HG03135 (cell line): ENCODE results near the gene OPCML.

ENCODE experiments used
- ATAC-seq: cut with Tn5 transposase; IDR thresholded peaks from one replicate; pipeline ENCODE4 v1.9.1; 2021; ENCODE audit warnings: mild to moderate bottlenecking, moderate library complexity; ENCODE audit not compliant: unreplicated experiment

The OPCML gene

GRCh38 chr11:133531971-133532651 lies at the start of gene OPCML:
Gene OPCML, minus strand, starts transcription at chr11:133532501.
- ATAC-seq = no peak

GRCh38 chr11:133581091-133581490 lies 48.8 kb upstream of the OPCML start:
- ATAC-seq = no peak

DNA sequence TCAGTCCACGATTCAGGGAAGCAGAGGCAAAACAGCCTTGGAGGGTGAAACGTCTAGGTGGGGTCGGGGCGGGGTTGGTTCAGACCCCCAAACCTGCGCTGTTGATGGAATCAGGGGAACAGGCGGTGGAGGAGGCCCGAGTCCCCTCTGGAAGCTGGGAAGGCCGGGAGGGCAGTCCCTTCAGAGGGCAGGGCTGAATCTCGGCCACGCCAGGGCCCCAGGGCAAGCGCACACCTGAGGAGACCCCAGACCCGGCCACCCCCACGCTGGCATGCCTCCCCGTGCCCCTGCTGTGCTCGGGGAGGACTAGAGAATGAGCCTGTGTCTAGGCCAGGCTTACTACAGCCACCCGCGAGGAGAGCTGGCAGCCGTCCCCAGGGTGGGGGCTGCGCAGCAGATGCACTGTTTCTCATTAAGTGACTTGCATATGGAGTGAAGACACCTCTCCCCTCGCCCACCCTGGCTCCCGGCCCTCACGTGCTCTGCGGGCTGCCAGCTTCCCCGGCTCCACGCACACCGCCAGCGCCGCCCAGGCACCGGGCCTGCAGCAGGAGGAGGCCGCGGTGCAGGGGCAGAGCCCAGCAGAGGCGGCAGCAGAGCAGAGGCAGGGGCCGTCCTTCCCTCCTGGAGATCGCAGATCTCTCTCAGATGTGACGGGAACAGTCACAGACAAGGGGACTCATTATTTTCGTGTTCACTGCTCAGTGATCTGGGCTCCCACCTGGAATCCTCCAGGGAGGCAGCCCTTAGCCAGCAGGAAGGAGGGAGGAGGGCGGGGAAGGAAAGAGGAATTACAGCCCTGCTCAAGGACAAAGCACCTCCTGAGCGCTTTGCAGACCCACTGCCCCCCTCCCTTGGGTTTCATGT lies 47.1 kb upstream of the OPCML start:
- no peak for ATAC-seq

GRCh38 chr11:133577403-133577802 lies 45.1 kb upstream of the OPCML start:
- no peak for ATAC-seq

DNA sequence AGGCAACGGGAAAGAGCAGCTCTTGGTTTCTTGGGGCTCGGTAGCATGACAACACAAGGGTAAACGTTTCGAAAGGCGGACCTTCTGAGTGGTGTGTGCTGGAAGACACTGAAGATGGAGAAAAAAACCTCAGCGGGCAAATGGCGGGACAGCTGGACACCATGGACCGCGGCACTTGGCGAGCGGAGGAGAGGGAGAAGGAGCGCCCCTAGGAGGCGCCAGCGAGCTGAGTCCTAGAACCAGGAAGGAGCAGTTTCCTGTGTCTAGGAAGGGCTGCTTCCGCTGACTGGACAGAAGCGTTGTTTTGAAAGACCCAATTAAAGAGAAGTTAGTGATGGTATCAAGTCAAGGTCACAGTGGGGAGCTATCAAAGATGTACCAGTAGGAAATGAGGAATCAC lies 44.0 kb upstream of the OPCML start:
- no peak for ATAC-seq

GRCh38 chr11:133573081-133573480 lies 40.8 kb upstream of the OPCML start:
- ATAC-seq = no peak

GRCh38 chr11:133570376-133570775 lies 38.1 kb upstream of the OPCML start:
- ATAC-seq = no peak

DNA sequence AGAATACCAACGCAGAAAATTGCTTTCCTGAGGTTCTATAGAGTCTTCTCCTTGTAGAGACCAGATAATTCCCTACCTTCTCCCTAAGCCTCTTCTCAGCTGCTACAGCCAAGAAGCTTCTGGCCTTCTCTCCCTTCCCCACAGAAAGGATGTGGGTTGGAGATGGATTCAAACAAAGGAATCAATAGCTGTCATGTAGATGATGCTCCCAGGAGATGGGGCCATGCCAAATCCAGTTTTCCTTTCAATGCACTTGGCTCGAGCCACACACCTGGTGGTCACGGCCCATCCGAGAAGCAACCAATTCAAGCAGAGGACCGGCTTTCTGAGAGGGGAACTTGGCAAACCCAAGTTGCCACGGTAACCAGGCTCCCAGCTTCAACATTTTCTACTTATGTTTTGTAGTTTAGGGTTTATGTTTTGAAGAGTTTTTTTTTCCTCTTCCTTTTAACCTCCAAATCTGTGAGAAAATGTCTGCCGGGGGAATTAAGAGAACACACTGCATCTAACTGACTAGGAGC lies 31.3 kb upstream of the OPCML start:
- ATAC-seq = no peak

GRCh38 chr11:133560472-133560855 lies 28.2 kb upstream of the OPCML start:
- ATAC-seq = no peak

GRCh38 chr11:133559833-133560471 lies 27.7 kb upstream of the OPCML start:
- no peak for ATAC-seq

- no peak for ATAC-seq
Observed at GRCh38 chr11:133559382-133559781, 27.1 kb upstream of the OPCML start.

GRCh38 chr11:133555034-133555433 lies 22.7 kb upstream of the OPCML start:
- ATAC-seq = no peak

DNA sequence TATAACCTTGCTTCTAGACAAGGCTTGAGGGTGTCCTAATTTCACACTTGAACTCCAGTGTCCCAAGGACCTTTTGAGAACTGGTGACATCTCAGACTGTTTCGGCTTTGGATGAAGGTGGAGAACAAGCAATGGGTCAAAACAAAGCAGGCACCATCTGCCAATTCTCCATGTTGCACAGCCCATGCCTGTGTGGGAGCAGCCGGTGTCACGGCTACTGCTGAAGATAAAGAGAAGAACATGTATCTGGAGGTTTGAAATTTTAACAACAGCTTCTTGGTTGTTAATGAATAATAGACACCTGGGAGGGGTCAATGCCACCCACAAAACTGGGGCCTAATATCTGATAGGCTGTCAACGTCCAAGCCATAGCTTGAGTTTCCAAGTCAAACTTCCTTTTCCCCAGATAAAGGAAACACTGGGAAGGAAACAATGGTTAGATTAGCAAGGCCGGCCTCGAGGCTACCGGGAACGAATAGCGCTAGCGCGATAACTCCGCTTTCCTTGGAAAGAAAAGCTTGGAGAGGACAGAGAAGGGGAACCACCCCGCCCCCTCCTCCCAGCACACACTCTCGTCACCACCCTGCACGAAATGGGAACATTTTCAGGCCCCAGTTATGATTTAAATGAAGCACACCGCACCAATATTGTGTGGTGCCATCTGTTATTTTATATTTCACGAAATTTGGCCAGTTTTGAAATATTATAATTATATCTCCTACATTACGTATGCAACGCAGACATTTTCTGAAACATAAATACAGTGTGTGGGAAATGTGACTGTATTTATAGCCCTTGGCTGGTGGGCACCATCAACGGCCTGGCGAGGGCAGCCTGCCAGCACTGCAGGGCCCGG lies 21.8 kb upstream of the OPCML start:
- no peak for ATAC-seq

DNA sequence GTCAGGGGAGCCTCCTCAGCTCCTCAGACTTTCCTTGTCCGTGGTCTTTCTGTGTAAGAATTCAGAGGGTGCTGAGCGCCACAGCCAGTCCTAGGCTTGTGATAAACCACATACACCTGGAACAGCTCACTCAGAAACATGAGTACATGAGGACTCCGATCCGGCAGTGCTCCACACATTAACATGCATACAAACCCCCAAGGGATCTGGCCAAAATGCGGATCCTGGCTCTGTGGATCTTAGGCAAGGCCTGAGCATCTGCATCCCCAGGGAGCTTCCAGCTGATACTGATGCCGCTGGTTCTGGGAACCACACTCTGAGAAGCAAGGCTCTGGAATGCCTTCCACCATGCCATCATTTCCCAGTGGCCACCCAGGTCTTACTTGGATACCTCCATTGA lies 20.6 kb upstream of the OPCML start:
- ATAC-seq = no peak

DNA sequence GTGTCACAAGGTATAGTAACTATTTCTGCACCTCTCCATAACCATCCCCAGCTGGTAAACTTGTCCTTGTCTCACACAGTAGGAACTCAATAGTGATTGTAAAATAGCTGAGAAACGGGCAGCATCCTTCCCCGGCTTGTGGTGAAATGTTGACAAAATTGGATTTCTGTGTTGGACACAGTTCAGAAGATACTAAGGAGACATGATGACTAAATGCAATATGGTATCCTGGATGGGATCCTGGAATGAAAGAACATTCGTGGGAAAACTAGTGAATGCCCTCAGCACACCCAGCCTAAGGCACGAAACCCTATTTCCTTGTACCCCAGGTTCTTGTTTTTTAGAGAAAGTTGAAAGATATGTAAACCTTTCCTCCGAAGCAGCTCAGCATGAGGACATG lies 18.8 kb upstream of the OPCML start:
- ATAC-seq = no peak

GRCh38 chr11:133549826-133550225 lies 17.5 kb upstream of the OPCML start:
- no peak for ATAC-seq

DNA sequence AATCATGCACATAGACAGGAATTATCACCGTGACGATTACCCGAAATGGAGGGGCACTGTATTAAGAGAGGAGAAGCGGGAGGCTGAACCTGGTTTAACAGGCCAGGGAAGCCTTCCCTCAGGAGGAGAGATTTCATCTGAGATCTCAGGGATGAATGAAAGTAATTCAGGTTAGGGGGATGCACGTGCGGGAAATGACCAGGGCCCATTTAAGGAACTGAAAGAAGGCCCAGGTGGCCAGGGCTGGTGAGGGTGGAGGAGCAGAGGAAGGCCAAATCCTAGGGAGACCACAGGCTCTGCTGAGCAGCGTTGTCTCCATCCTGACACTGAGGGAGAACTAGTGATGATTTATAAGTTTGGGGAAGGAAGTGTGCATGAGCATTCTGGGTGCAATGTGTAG lies 16.3 kb upstream of the OPCML start:
- ATAC-seq = no peak

DNA sequence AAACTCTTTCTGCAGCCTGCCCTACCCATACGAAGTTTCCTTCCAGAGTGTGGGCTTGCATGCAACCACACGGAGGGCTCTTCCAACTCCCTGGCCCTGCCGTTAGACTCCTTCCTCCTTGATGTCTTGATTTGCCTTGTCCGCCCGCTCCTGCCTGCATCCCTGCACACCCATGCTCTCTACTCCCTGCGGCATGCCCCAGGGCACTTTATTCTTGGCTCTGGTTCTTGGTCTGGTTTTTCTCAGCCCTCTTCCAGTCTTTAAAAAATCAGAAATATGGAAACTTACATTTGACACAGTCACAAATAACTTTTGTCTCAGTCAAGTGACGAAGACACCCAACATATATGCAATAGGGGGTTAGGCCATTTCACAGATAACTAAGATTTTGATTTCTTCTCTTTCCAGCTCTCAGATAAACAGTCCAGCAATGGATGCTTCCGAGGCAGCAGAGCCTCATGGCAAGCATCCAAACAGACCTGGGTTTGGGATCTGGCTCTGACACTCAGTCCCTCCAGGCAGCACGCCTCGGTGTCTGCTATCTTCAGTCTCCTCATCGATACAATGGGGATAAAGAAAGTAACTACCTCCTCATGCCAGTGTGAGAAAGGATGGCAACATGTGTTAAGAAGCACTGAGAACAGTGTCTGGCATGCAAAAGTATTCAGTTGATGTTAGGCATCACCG lies 15.7 kb upstream of the OPCML start:
- ATAC-seq = no peak

DNA sequence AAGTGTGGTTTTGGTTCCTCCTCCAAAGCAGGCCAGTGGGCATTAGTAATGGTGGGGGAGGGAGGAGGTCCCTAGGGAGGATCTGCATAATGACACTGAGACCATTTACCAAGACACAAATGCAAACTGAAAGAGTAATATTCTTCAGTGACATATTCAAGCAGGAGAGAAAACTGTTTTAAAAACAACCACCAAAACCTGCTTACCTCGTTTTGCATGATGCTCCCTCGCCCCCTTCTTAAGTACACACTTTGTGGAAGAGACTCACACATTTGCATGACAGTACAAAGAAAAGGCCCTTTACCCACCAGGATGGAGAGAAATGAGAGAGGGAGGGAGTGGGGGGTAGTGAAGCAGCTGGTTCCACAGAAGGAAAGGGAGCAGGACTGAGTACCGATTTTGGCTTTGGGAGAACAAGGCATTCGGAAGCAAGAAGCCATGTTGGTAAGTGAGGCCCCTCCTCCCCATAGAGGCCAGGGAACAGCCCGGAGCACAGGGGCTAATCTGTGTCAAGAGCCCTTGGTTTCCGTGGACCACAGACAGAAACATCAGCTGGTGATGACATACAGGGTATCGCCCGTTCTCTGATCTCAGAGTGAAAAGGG lies 13.0 kb upstream of the OPCML start:
- no peak for ATAC-seq

GRCh38 chr11:133541720-133542095 lies 9.4 kb upstream of the OPCML start:
- no peak for ATAC-seq
